ENCODE results near the gene RAB31. TPM values are rescaled to one million over a fixed set of nuclear protein-coding genes. Genes with fewer than 3 reads are reported as not detected.

RAB31 gene
- total and polyA plus RNA-seq, 2 of the 13 experiments (the other 11 are each of a cell fraction or from before 2014, with no cell fraction given), result 1.1 to 1.7 TPM

DNA sequence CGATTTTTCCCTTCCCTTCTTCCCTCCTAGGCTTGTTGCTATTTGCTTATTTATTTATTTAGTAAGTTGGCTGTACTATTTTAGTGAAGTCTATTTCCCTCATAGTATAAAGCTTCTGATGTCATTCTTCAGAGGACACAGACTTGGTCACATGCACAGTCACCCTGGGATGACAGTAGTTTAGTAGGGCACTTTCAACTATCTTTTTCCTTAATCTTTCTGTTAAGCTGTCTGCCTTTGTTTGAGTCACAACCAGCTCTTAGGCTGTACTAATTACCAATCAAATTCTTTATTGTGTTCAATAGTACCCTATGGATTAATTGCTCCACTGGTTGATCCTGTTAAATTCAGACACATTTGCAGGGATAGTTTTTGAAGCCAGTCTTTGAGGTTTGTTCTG is 26.9 kb upstream of the RAB31 start:
- H3K27me3 ChIP-seq (ENCODE audit: control insufficient read depth in 1 of 2, insufficient read depth in 2 of 2, low read length in 2 of 2), result peaks cover 0 to 9% of the 10 kb centered on the region in 2 experiments; a peak in 1 of 5 replicates
- H3K9ac ChIP-seq (ENCODE audit: insufficient read depth, low read depth, low read length), result no peak overlapping the region
- no peak for DNase-seq (ENCODE audit: low spot score)
- ChIA-PET CTCF (ENCODE audit: low intra/inter-chr PET ratio, low total read pairs) (no interaction called here), POLR2A (no interaction called here)
- peaks cover 25% of the 10 kb centered on the region for H3K4me1 ChIP-seq (ENCODE audit: insufficient read depth, low read length)
- no peak overlapping the region for H3K4me3 ChIP-seq (replicated peaks in 1 of 3; ENCODE audit: insufficient read depth in 1 of 3, low read depth in 2 of 3, low read length in 3 of 3)
- H3K36me3 ChIP-seq (replicated peaks in 1 of 2; ENCODE audit: control insufficient read depth in 1 of 2, insufficient read depth in 2 of 2, low read length in 2 of 2), result no peaks in the 10 kb centered on the region
- no peak for ATAC-seq
- WGBS (ENCODE audit: low lambda C conversion rate), result 6% methylated on average over 1 of the region's 1 CpG
- H2AFZ ChIP-seq (ENCODE audit: low read length), result no peak overlapping the region
- in situ Hi-C loops (cut with HindIII; ENCODE audit: extremely low pct_ligation_motif_present, low pct_unique_long_range_greater_than_20kb) (no loop called here), intact Hi-C loops (cut with micrococcal nuclease; ENCODE audit: unreplicated experiment) (loop anchor here (10.0 kb wide), 1 partner anchor 274 kb away; no protein-coding TSS in a partner anchor)
- H3K9me3 ChIP-seq (ENCODE audit: low read length), result no peaks in the 10 kb centered on the region
- H3K79me2 ChIP-seq (ENCODE audit: insufficient read depth, low read length), result no peaks in the 10 kb centered on the region
- no peak for FAIRE-seq
- TF ChIP-seq ZFP62 (CRISPR knock-in tag; IDR thresholded peaks at IDR 0.05) (no peak), SOX6 (IDR thresholded peaks at IDR 0.05) (no peak), SOX6 (CRISPR knock-in tag; IDR thresholded peaks at IDR 0.05) (no peak), MTF2 (CRISPR knock-in tag; IDR thresholded peaks at IDR 0.05; ENCODE audit: borderline replicate concordance) (no peak), SUZ12 (IDR thresholded peaks at IDR 0.05; ENCODE audit: low read depth, low read length) (no peak), FOXK2 (IDR thresholded peaks at IDR 0.05) (no peak), EZH2 (conservative IDR thresholded peaks at IDR 0.05; ENCODE audit: low read depth, low read length) (no peak), TBL1XR1 (IDR thresholded peaks at IDR 0.05; ENCODE audit: borderline replicate concordance, low read length, partially characterized antibody) (no peak), MAF1 (CRISPR knock-in tag; IDR thresholded peaks at IDR 0.05; ENCODE audit: borderline replicate concordance) (no peak), ZNF329 (CRISPR knock-in tag; IDR thresholded peaks at IDR 0.05; ENCODE audit: low read depth) (no peak), SP2 (CRISPR knock-in tag; IDR thresholded peaks at IDR 0.05) (no peak), HES4 (CRISPR knock-in tag; IDR thresholded peaks at IDR 0.05; ENCODE audit: borderline replicate concordance) (no peak)
- TF ChIP-seq, protein P1, sequence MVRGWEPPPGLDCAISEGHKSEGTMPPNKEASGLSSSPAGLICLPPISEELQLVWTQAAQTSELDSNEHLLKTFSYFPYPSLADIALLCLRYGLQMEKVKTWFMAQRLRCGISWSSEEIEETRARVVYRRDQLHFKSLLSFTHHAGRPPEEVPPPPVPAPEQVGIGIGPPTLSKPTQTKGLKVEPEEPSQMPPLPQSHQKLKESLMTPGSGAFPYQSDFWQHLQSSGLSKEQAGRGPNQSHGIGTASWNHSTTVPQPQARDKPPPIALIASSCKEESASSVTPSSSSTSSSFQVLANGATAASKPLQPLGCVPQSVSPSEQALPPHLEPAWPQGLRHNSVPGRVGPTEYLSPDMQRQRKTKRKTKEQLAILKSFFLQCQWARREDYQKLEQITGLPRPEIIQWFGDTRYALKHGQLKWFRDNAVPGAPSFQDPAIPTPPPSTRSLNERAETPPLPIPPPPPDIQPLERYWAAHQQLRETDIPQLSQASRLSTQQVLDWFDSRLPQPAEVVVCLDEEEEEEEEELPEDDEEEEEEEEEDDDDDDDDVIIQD (CRISPR knock-in tag; IDR thresholded peaks at IDR 0.05; ENCODE audit: low read depth), result no peak
- TF ChIP-seq, protein P2, sequence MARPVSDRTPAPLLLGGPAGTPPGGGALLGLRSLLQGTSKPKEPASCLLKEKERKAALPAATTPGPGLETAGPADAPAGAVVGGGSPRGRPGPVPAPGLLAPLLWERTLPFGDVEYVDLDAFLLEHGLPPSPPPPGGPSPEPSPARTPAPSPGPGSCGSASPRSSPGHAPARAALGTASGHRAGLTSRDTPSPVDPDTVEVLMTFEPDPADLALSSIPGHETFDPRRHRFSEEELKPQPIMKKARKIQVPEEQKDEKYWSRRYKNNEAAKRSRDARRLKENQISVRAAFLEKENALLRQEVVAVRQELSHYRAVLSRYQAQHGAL (CRISPR knock-in tag; IDR thresholded peaks at IDR 0.05; ENCODE audit: not compliant biosample characterization), result no peak
- TF ChIP-seq, protein P3, sequence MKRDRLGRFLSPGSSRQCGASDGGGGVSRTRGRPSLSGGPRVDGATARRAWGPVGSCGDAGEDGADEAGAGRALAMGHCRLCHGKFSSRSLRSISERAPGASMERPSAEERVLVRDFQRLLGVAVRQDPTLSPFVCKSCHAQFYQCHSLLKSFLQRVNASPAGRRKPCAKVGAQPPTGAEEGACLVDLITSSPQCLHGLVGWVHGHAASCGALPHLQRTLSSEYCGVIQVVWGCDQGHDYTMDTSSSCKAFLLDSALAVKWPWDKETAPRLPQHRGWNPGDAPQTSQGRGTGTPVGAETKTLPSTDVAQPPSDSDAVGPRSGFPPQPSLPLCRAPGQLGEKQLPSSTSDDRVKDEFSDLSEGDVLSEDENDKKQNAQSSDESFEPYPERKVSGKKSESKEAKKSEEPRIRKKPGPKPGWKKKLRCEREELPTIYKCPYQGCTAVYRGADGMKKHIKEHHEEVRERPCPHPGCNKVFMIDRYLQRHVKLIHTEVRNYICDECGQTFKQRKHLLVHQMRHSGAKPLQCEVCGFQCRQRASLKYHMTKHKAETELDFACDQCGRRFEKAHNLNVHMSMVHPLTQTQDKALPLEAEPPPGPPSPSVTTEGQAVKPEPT (CRISPR knock-in tag; IDR thresholded peaks at IDR 0.05; ENCODE audit: low read depth), result no peak
- TF ChIP-seq, protein P4, sequence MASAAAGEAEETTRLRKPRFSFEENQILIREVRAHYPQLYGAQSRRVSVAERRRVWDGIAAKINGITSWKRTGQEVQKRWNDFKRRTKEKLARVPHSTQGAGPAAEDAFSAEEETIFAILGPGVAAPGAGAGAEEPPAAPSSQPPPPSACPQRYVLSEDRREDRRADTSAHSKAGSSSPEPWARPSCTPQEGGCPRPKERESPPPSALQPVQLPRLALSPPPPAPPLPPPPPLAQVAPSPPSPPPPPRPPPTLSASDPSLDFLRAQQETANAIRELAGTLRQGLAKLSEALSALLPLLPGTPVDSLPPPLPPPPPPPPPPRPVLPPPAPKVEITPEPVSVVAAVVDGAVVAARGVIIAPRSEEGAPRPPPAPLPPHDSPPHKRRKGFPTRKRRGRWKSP (CRISPR knock-in tag; IDR thresholded peaks at IDR 0.05), result no peak
- no peak overlapping the region for H3K4me2 ChIP-seq (ENCODE audit: low read depth, low read length)
- BruUV-seq (replicated peaks), result no TSS peak
- no peak overlapping the region for H3K27ac ChIP-seq (ENCODE audit: extremely low read length, insufficient read depth, low read length)
- no peaks in the 10 kb centered on the region for H4K20me1 ChIP-seq (ENCODE audit: insufficient read depth, low read length)
